Measurements from ENCODE around the gene ACKR3. TPM values are rescaled to one million over a fixed set of nuclear protein-coding genes. Genes with fewer than 3 reads are reported as not detected.

The ACKR3 gene
- total and polyA plus RNA-seq, 10 of the 15 experiments (the other 5 are each of a cell fraction or from before 2014, with no cell fraction given): 3.0 to 154 (median 6.4) TPM

DNA sequence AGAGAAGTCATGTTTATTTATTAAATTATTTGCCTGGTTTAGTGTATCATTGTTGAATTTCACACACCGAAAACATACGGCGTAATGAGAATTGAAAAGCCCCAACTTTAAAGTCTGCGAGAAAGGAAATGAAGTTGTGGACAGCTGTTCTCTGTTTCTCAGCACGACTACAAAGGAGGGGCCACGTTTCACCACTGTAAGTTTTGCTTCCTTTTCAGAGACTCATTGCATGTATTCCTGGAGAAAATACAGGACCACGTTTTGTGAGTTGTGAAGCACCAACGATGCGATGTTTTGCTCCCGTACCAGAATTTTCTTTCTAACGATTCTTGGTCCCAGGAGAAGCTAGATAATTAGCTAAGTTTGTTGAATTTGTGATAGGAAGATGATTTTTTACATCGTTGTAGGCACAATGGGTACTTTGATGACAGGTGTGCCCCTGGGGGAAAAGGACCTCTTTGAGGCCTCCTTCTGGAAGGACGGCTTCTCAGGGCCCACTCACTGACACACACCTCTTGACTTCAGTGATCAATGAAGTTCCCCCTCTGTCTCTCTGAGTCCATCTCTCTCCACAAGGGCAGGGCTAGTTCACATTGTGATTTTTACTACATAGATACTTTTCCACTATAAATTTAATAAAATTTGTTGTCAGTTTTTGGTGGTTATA lies 23.7 kb upstream of the ACKR3 start:
- H2AFZ ChIP-seq (ENCODE audit: control insufficient read depth, low read depth, low read length): peak overlapping the region; percentile 16; the same call in 1 of the 2 replicates
- SMC1A ChIA-PET (ENCODE audit: uncharacterized antibody, unreplicated experiment): interaction anchor here (0.8 to 9.0 kb wide), 12 partner anchors 8 to 513 kb away, joined by 3 to 111 read pairs (median 7); partner anchors contain the start of gene ACKR3
- H3K4me2 ChIP-seq (ENCODE audit: control insufficient read depth, insufficient read depth): peak overlapping the region; percentile 36
- H4K20me1 ChIP-seq (ENCODE audit: control insufficient read depth, insufficient read depth): no peaks in the 10 kb centered on the region
- no peaks in the 10 kb centered on the region for H3K36me3 ChIP-seq (ENCODE audit: control insufficient read depth in 2 of 2, insufficient read depth in 2 of 2, low read length in 1 of 2)
- H3K9ac ChIP-seq (ENCODE audit: control insufficient read depth, insufficient read depth, low read length): peak overlapping the region; percentile 67
- H3K27me3 ChIP-seq (replicated peaks in 1 of 2; ENCODE audit: control insufficient read depth in 2 of 2, insufficient read depth in 2 of 2, low read length in 1 of 2): no peaks in the 10 kb centered on the region
- under 1% methylated on average over 13 of the region's 13 CpGs for WGBS (ENCODE audit: insufficient coverage, insufficient replicate concordance, low lambda C conversion rate, missing lambda C conversion rate)
- H3K4me1 ChIP-seq (ENCODE audit: control insufficient read depth, insufficient read depth, low read length): peaks cover 54% of the 10 kb centered on the region
- FAIRE-seq (peak; percentile 38), DNase-seq (ENCODE audit: low read depth, low spot score) (peak; percentile 89), ATAC-seq (peak; percentile 75)
- peaks cover 10% of the 10 kb centered on the region; the same call in 2 of the 3 replicates for H3K9me3 ChIP-seq (replicated peaks; ENCODE audit: control insufficient read depth, insufficient read depth, low read length)
- POLR2A ChIA-PET: interaction anchor here (0.5 to 3.9 kb wide), 7 partner anchors 10 to 33 kb away, joined by 3 to 31 read pairs (median 3); partner anchors contain the start of gene ACKR3
- BruUV-seq (replicated peaks): TSS peak; percentile 45
- H3K4me3 ChIP-seq: no peak overlapping the region; the same call in 1 of the 2 replicates
- in situ Hi-C loops (cut with MboI) (no loop called here), intact Hi-C loops (cut with micrococcal nuclease; ENCODE audit: unreplicated experiment) (loop anchor here (1.0 to 10.0 kb wide), 3 partner anchors 9 to 1149 kb away; no protein-coding TSS in a partner anchor)
- RAD21 ChIA-PET (ENCODE audit: unreplicated experiment): interaction anchor here (1.0 to 5.0 kb wide), 9 partner anchors 9 to 516 kb away, joined by 3 to 68 read pairs (median 7); partner anchors contain the start of gene ACKR3
- H3K27ac ChIP-seq (ENCODE audit: control insufficient read depth, insufficient read depth): peak overlapping the region; percentile 89
- CTCF ChIA-PET: interaction anchor here (1.0 to 8.5 kb wide), 8 partner anchors 8 to 32 kb away, joined by 3 to 57 read pairs (median 8); partner anchors contain the start of gene ACKR3
- peaks cover 2% of the 10 kb centered on the region for H3K79me2 ChIP-seq (ENCODE audit: control insufficient read depth, insufficient read depth, low read length)
- TF ChIP-seq, protein P1, sequence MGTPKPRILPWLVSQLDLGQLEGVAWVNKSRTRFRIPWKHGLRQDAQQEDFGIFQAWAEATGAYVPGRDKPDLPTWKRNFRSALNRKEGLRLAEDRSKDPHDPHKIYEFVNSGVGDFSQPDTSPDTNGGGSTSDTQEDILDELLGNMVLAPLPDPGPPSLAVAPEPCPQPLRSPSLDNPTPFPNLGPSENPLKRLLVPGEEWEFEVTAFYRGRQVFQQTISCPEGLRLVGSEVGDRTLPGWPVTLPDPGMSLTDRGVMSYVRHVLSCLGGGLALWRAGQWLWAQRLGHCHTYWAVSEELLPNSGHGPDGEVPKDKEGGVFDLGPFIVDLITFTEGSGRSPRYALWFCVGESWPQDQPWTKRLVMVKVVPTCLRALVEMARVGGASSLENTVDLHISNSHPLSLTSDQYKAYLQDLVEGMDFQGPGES (IDR thresholded peaks at IDR 0.05): no peak
- TF ChIP-seq POLR2A (IDR thresholded peaks at IDR 0.05; ENCODE audit: low read depth, low read length) (no peak), SRF (IDR thresholded peaks at IDR 0.05; ENCODE audit: low read depth in 2 of 2, low read length in 2 of 2) (no peak), ZNF207 (IDR thresholded peaks at IDR 0.05; ENCODE audit: borderline replicate concordance) (no peak), RFX5 (IDR thresholded peaks at IDR 0.05; ENCODE audit: low read depth, low read length) (no peak), EED (IDR thresholded peaks at IDR 0.05; ENCODE audit: low read depth) (peak; percentile 68), POLR2AphosphoS2 (IDR thresholded peaks at IDR 0.05; ENCODE audit: low read depth, low read length) (no peak), SIN3A (IDR thresholded peaks at IDR 0.05; ENCODE audit: low read depth, low read length) (no peak), STAT1 (conservative IDR thresholded peaks at IDR 0.05) (no peak)
- TF ChIP-seq, protein P2, sequence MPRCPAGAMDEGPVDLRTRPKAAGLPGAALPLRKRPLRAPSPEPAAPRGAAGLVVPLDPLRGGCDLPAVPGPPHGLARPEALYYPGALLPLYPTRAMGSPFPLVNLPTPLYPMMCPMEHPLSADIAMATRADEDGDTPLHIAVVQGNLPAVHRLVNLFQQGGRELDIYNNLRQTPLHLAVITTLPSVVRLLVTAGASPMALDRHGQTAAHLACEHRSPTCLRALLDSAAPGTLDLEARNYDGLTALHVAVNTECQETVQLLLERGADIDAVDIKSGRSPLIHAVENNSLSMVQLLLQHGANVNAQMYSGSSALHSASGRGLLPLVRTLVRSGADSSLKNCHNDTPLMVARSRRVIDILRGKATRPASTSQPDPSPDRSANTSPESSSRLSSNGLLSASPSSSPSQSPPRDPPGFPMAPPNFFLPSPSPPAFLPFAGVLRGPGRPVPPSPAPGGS (IDR thresholded peaks at IDR 0.05; ENCODE audit: borderline replicate concordance, insufficient read depth, low read depth, low read length, poor library complexity, severe bottlenecking): peak; percentile 73
- TF ChIP-seq, protein P3, sequence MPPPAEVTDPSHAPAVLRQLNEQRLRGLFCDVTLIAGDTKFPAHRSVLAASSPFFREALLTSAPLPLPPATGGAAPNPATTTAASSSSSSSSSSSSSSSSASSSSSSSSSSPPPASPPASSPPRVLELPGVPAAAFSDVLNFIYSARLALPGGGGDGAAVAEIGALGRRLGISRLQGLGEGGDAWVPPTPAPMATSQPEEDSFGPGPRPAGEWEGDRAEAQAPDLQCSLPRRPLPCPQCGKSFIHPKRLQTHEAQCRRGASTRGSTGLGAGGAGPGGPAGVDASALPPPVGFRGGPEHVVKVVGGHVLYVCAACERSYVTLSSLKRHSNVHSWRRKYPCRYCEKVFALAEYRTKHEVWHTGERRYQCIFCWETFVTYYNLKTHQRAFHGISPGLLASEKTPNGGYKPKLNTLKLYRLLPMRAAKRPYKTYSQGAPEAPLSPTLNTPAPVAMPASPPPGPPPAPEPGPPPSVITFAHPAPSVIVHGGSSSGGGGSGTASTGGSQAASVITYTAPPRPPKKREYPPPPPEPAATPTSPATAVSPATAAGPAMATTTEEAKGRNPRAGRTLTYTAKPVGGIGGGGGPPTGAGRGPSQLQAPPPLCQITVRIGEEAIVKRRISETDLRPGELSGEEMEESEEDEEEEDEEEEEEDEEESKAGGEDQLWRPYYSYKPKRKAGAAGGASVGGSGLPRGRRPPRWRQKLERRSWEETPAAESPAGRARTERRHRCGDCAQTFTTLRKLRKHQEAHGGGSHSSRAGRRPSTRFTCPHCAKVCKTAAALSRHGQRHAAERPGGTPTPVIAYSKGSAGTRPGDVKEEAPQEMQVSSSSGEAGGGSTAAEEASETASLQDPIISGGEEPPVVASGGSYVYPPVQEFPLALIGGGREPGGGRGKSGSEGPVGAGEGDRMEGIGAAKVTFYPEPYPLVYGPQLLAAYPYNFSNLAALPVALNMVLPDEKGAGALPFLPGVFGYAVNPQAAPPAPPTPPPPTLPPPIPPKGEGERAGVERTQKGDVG (CRISPR knock-in tag; IDR thresholded peaks at IDR 0.05): no peak
- TF ChIP-seq, protein P4, sequence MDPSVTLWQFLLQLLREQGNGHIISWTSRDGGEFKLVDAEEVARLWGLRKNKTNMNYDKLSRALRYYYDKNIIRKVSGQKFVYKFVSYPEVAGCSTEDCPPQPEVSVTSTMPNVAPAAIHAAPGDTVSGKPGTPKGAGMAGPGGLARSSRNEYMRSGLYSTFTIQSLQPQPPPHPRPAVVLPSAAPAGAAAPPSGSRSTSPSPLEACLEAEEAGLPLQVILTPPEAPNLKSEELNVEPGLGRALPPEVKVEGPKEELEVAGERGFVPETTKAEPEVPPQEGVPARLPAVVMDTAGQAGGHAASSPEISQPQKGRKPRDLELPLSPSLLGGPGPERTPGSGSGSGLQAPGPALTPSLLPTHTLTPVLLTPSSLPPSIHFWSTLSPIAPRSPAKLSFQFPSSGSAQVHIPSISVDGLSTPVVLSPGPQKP (IDR thresholded peaks at IDR 0.05; ENCODE audit: low read depth, low read length): no peak
- TF ChIP-seq, protein P5, sequence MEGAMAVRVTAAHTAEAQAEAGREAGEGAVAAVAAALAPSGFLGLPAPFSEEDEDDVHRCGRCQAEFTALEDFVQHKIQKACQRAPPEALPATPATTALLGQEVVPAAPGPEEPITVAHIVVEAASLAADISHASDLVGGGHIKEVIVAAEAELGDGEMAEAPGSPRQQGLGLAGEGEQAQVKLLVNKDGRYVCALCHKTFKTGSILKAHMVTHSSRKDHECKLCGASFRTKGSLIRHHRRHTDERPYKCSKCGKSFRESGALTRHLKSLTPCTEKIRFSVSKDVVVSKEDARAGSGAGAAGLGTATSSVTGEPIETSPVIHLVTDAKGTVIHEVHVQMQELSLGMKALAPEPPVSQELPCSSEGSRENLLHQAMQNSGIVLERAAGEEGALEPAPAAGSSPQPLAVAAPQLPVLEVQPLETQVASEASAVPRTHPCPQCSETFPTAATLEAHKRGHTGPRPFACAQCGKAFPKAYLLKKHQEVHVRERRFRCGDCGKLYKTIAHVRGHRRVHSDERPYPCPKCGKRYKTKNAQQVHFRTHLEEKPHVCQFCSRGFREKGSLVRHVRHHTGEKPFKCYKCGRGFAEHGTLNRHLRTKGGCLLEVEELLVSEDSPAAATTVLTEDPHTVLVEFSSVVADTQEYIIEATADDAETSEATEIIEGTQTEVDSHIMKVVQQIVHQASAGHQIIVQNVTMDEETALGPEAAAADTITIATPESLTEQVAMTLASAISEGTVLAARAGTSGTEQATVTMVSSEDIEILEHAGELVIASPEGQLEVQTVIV (IDR thresholded peaks at IDR 0.05; ENCODE audit: borderline replicate concordance, partially characterized antibody): no peak
